H9 (cell line): ENCODE data around the gene C2orf49. TPM values are rescaled to one million over a fixed set of nuclear protein-coding genes. Genes with fewer than 3 reads are reported as not detected.

ENCODE experiments used
- DNase-seq: peaks from one replicate; pipeline ENCODE4 v3.0.0-alpha.2; 2017
- H2AFZ ChIP-seq: one replicate; pipeline ENCODE4 v1.6.1; 2013; ENCODE audit warnings: mild to moderate bottlenecking, low read length, control low read depth, moderate library complexity
- H2AK5ac ChIP-seq: 2 replicates; pipeline ENCODE4 v1.6.1; 2013; ENCODE audit warnings: low read length, control low read depth, mixed read lengths; ENCODE audit not compliant: insufficient read length
- H2BK120ac ChIP-seq: one replicate; pipeline ENCODE4 v1.6.1; 2013; ENCODE audit warnings: low read depth, mild to moderate bottlenecking, low read length, control low read depth, inconsistent platforms; ENCODE audit not compliant: poor library complexity, severe bottlenecking
- H2BK12ac ChIP-seq: 2 replicates; pipeline ENCODE4 v1.6.1; 2013; ENCODE audit warnings: low read length, control low read depth, mixed read lengths, low read depth; ENCODE audit not compliant: insufficient read length
- H2BK15ac ChIP-seq: 2 replicates; pipeline ENCODE4 v1.6.1; 2013; ENCODE audit warnings: low read depth, low read length, control low read depth
- H2BK20ac ChIP-seq: one replicate; pipeline ENCODE4 v1.6.1; 2013; ENCODE audit warnings: low read depth, mild to moderate bottlenecking, low read length, control low read depth, inconsistent platforms; ENCODE audit not compliant: poor library complexity, severe bottlenecking
- H2BK5ac ChIP-seq: 2 replicates; pipeline ENCODE4 v1.6.1; 2013; ENCODE audit warnings: low read length, control low read depth, mixed read lengths; ENCODE audit not compliant: insufficient read length
- H3K14ac ChIP-seq: 2 replicates; pipeline ENCODE4 v1.6.1; 2013; ENCODE audit warnings: low read length, control low read depth; ENCODE audit not compliant: insufficient read depth
- H3K18ac ChIP-seq: 2 replicates; pipeline ENCODE4 v1.6.1; 2013; ENCODE audit warnings: low read depth, mild to moderate bottlenecking, mixed read lengths, low read length, control low read depth; ENCODE audit not compliant: insufficient read length
- H3K23ac ChIP-seq: 2 replicates; pipeline ENCODE4 v1.6.1; 2013; ENCODE audit warnings: low read length, control low read depth, mixed read lengths, low read depth; ENCODE audit not compliant: insufficient read length
- H3K23me2 ChIP-seq: 2 replicates; pipeline ENCODE4 v1.6.1; 2013; ENCODE audit warnings: low read depth, mild to moderate bottlenecking, mixed read lengths, low read length, control low read depth; ENCODE audit not compliant: insufficient read length, poor library complexity, severe bottlenecking
- H3K27ac ChIP-seq: 2 replicates; pipeline ENCODE4 v1.5.1; 2013; ENCODE audit warnings: low read length, control low read depth, mixed read lengths, low read depth; ENCODE audit not compliant: insufficient read length
- H3K27me3 ChIP-seq: 2 replicates; pipeline ENCODE4 v1.6.1; 2013; ENCODE audit warnings: low read length, control low read depth, inconsistent platforms; ENCODE audit not compliant: insufficient read depth
- H3K4ac ChIP-seq: 2 replicates; pipeline ENCODE4 v1.6.1; 2013; ENCODE audit warnings: low read depth, mild to moderate bottlenecking, control low read depth, inconsistent platforms, low read length, moderate library complexity
- H3K4me1 ChIP-seq: 2 replicates; pipeline ENCODE4 v1.6.1; 2013; ENCODE audit warnings: low read length, control low read depth, inconsistent platforms; ENCODE audit not compliant: insufficient read depth
- H3K4me2 ChIP-seq: 2 replicates; pipeline ENCODE4 v1.6.1; 2013; ENCODE audit warnings: low read length, control low read depth, mixed read lengths; ENCODE audit not compliant: insufficient read length, insufficient read depth
- H3K56ac ChIP-seq: 2 replicates; pipeline ENCODE4 v1.6.1; 2013; ENCODE audit warnings: low read depth, mild to moderate bottlenecking, mixed read lengths, low read length, control low read depth; ENCODE audit not compliant: insufficient read length
- H3K79me1 ChIP-seq: 2 replicates; pipeline ENCODE4 v1.6.1; 2013; ENCODE audit warnings: low read depth, mild to moderate bottlenecking, moderate library complexity, low read length, control low read depth, inconsistent platforms; ENCODE audit not compliant: insufficient read depth, poor library complexity, severe bottlenecking
- H3K79me2 ChIP-seq: 2 replicates; pipeline ENCODE4 v1.6.1; 2013; ENCODE audit warnings: low read length, control low read depth, inconsistent platforms; ENCODE audit not compliant: insufficient read depth
- H3K9ac ChIP-seq: 2 replicates; pipeline ENCODE4 v1.6.1; 2013; ENCODE audit warnings: low read length, control low read depth, mixed read lengths; ENCODE audit not compliant: insufficient read length; ENCODE audit errors: extremely low read depth
- H3K9me3 ChIP-seq: one replicate; pipeline ENCODE4 v1.6.1; 2013; ENCODE audit warnings: low read depth, low read length, inconsistent platforms; ENCODE audit not compliant: control insufficient read depth
- H3T11ph ChIP-seq: one replicate; pipeline ENCODE4 v1.6.1; 2013; ENCODE audit warnings: mild to moderate bottlenecking, low read length, control low read depth, inconsistent platforms
- H4K20me1 ChIP-seq: one replicate; pipeline ENCODE4 v1.6.1; 2013; ENCODE audit not compliant: control insufficient read depth, insufficient read length, insufficient read depth
- H4K5ac ChIP-seq: 2 replicates; pipeline ENCODE4 v1.6.1; 2013; ENCODE audit warnings: low read depth, mild to moderate bottlenecking, mixed read lengths, low read length, control low read depth; ENCODE audit not compliant: insufficient read length
- H4K8ac ChIP-seq: replicated peaks from 2 replicates; pipeline ENCODE4 v1.6.1; 2013; ENCODE audit warnings: low read length, control low read depth, mixed read lengths, low read depth; ENCODE audit not compliant: insufficient read length
- H4K91ac ChIP-seq: 2 replicates; pipeline ENCODE4 v1.6.1; 2013; ENCODE audit warnings: low read depth, mild to moderate bottlenecking, moderate library complexity, mixed read lengths, low read length, control low read depth; ENCODE audit not compliant: insufficient read length
- H3K27ac Mint-ChIP-seq, 3 experiments: 2 replicates in 2 of 3; 3 replicates in 1 of 3; pipeline ENCODE4 v1.8.0; 2020 to 2021; ENCODE audit warnings: mixed read lengths in 3 of 3, mild to moderate bottlenecking in 1 of 3, moderate library complexity in 1 of 3
- H3K27me3 Mint-ChIP-seq: 2 replicates; pipeline ENCODE4 v1.8.0; 2021; ENCODE audit warnings: low read depth, mild to moderate bottlenecking, moderate library complexity, mixed read lengths
- H3K36me3 Mint-ChIP-seq, 3 experiments: 2 replicates in 2 of 3; 3 replicates in 1 of 3; pipeline ENCODE4 v1.8.0; 2020 to 2021; ENCODE audit warnings: low read depth in 3 of 3, mixed read lengths in 3 of 3; ENCODE audit not compliant: insufficient read depth in 1 of 3
- H3K4me1 Mint-ChIP-seq, 2 experiments: 2 replicates each; pipeline ENCODE4 v1.8.0; 2020; ENCODE audit warnings: mixed read lengths in 2 of 2
- H3K4me3 Mint-ChIP-seq, 2 experiments: 2 replicates in 1 of 2; 3 replicates in 1 of 2; pipeline ENCODE4 v1.8.0; 2020 to 2021; ENCODE audit warnings: mild to moderate bottlenecking in 2 of 2, mixed read lengths in 2 of 2, moderate library complexity in 1 of 2
- H3K9me3 Mint-ChIP-seq, 2 experiments: 2 replicates in 1 of 2; 3 replicates in 1 of 2; pipeline ENCODE4 v1.8.0; 2020; ENCODE audit warnings: mild to moderate bottlenecking in 2 of 2, mixed read lengths in 2 of 2, moderate library complexity in 1 of 2
- CTCF ChIP-seq: fragments of 200-600 bp; sonication (generic); conservative IDR thresholded peaks from 3 replicates; pipeline ENCODE4 v1.8.0; 2021; ENCODE audit warnings: antibody characterized with exemption, mild to moderate bottlenecking
- WGBS: extraction: QIAGEN DNeasy Blood & Tissue Kit; methylation state at CpG from one replicate; pipeline ENCODE4 v1.1.7; 2013; ENCODE audit warnings: missing lambda C conversion rate, low lambda C conversion rate, mixed read lengths; ENCODE audit not compliant: insufficient read length; ENCODE audit errors: extremely low coverage; 5-methylcytosine and 5-hydroxymethylcytosine counted together
- total RNA-seq: library from RNA; stranded (reverse); gene quantifications from 2 replicates; pipeline ENCODE4 v1.2.1, GENCODE V29; 2021

C2orf49 gene
- total RNA-seq, 1 experiment from 2014 or later = 18.8 TPM

GRCh38 chr2:105388971-105389381 lies 51.6 kb downstream of the C2orf49 start:
- no peaks in the 10 kb centered on the region for H3K4me1 ChIP-seq

More at GRCh38 chr2:105388971-105389381, 51.6 kb downstream of the C2orf49 start:
- no peak for TF ChIP-seq CTCF
- H2BK120ac ChIP-seq = no peak overlapping the region
- H4K8ac ChIP-seq = no peak overlapping the region
- no peak overlapping the region for H3K4me2 ChIP-seq
- H3K79me2 ChIP-seq = no peaks in the 10 kb centered on the region; the same call in 1 of the 2 replicates
- no peaks in the 10 kb centered on the region for H3K23me2 ChIP-seq
- H2AFZ ChIP-seq = no peak overlapping the region
- H4K91ac ChIP-seq = no peak overlapping the region
- no peak overlapping the region for H4K5ac ChIP-seq
- no peak overlapping the region for H2BK15ac ChIP-seq
- H3K4me1 Mint-ChIP-seq = 0 out of 4 replicates have a peak, but pooled peaks cover 0 to 2% of the 10 kb centered on the region in 2 experiments
- DNase-seq = no peak
- no peak overlapping the region for H2BK12ac ChIP-seq
- H3K36me3 Mint-ChIP-seq = peaks cover 5 to 39% (median 30%) of the 10 kb centered on the region in 3 experiments; a peak in 5 of 7 replicates
- H3K23ac ChIP-seq = no peak overlapping the region
- H3K9ac ChIP-seq = no peak overlapping the region
- no CpG with 5 or more reads among the region's 8 CpGs for WGBS
- H3K14ac ChIP-seq = no peak overlapping the region
- H3T11ph ChIP-seq = no peak overlapping the region
- H3K9me3 ChIP-seq = no peaks in the 10 kb centered on the region
- no peak overlapping the region for H3K56ac ChIP-seq
- H3K4ac ChIP-seq = no peak overlapping the region
- H4K20me1 ChIP-seq = no peaks in the 10 kb centered on the region
- H3K18ac ChIP-seq = no peak overlapping the region
- H3K27me3 Mint-ChIP-seq = no peaks in the 10 kb centered on the region; the same call in 1 of the 2 replicates
- no peak overlapping the region for H3K27ac Mint-ChIP-seq
- H2AK5ac ChIP-seq = no peak overlapping the region
- H3K9me3 Mint-ChIP-seq = no peaks in the 10 kb centered on the region
- no peak overlapping the region for H2BK20ac ChIP-seq
- no peak overlapping the region for H2BK5ac ChIP-seq
- H3K27ac ChIP-seq = no peak overlapping the region
- no peaks in the 10 kb centered on the region for H3K79me1 ChIP-seq
- no peaks in the 10 kb centered on the region for H3K27me3 ChIP-seq
- no peak overlapping the region for H3K4me3 Mint-ChIP-seq
